Hematopoietic multipotent progenitor cell treated with erythropoietin and hydrocortisone succinate and interleukin-3 and kit ligand, for 17 days (in vitro differentiated cells): Measurements from ENCODE around the gene MRAS.

Experiments
- DNase-seq: peaks from one replicate; pipeline ENCODE4 v3.0.0-alpha.2; 2015; ENCODE audit warnings: low spot score

MRAS gene

DNA sequence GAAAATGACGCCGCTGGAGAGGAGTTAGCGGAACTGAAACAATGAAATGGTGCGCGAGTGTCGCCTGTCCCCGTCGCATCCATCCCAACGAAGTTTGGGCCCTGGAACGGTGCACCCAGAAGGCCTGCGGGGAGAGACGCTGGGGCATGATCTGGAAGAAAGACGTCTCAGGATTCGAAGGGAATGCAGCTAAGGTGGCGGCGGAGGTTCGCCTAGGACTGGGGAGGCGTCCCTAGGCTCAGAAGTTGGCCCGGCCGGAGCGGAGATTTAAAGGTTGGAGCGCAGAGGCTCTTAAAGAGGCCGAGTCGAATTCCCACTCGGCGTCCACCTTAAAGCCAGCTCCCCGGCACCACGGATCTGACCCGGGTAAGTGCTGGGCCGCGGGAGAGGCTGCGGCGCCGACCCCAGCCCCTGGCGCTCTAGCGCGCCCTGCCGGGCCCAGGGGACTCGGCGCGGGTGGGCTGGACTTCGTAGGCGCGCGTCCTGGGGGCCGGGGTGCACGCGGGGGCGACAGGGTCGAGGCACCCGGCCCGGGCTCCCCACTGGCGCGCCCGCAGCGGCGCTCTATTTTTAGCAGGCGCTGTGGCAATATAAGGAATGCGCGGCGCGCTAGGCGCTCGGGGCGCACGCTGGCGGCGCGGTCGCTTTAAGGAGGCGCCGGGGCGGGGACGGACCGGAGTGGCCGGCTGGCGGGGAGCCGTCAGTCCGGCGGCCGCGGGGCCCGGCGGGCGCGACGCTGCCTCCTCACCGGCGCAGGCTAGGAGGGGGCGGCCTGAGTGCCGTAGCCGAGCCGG lies at the start of gene MRAS:
Gene MRAS, plus strand, starts transcription at position 620 of the 794 bp plus-strand sequence. CDS start 24,305 bp downstream, outside the sequence.
- DNase-seq, result no peak

DNA sequence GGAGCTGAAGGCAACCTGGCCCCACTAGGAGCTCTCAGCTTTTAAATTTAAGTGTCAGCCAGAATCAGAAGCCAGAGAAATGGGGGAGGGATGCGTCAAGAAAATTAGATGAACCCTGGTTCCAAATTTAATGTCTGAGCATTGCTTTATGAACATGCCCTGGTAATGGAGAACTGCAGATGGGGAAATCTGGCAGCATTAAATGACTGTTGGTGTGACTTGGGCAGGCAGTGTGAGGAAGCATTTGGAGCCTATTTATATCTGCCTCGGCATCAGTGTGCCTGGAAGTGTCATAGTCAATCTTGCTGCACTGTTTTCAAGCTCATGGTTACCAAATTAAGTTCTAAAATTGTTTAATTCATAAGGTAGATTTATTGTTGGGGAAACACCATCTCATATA lies 47.7 kb upstream of the MRAS start:
- DNase-seq, result no peak

DNA sequence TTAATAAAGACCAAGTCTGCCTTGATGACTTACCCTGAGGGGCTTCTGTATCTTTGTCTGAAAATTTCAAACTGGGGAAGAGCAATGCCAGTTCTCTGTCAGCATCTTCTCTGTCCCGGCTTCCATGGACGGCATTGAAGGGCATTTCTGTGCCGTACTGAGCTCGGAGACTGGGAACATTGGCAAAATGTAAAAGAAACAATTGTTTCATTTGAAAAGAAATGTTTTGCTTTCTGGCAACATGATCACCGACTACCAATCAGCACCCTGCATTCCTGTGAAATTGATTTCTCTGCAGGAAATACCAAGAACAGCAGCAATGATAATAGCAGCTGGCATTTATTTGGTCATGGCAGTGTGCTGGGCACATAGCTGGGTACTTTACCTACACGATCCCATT lies 44.9 kb upstream of the MRAS start:
- DNase-seq, result no peak

DNA sequence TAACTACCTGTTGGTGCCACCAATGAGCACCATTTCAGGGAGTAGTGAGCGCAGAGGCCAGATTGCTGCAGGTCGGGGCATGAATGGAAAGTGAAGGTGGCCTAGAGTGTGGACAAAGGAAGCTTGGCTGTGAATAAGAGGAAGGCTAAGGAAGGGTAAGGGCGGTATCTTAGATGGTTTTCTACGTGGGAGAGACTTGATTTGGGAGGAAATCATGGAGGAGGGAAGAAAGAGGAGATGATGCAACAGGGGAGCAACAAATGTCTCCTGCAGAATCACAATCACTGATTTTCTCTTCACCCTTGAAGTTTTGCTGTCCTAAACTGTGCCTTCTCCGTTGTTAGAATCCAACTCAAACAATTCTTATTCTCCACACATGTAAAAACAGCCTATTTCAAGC lies 40.5 kb upstream of the MRAS start:
- DNase-seq, result no peak

DNA sequence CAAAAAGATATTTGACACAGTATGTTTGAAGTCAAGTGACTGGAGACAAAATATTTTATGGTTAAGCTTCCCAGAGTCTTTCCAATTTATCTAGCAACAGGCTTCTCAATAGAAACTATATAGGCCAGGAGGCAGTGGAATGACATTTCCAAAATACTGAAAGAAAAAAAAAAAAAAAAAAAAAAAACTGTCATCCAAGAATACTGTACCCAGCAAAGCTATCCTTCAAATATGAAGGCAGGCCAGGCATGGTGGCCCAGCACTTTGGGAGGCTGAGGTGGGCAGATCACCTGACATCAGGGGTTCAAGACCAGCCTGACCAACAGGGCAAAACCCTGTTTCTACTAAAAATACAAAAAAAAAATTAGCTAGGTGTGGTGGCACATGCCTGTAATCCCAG lies 39.6 kb upstream of the MRAS start:
- DNase-seq, result no peak

DNA sequence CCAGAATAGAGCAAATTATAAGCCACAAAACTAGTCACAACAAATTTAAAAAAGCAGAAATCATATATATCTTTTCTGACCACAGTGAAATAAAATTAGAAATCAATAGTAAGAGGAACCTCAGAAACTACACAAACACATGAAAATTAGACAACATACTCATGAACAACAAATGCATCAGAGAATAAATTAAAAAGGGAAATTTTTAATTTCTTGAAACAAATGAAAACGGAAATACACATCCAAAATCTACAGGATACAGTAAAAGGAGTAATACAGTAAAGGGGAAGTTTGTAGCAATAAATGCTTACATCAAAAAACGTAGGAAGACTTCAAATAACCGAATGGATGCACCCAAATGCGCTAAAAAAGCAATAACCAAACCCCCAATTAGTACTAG lies 37.9 kb upstream of the MRAS start:
- no peak for DNase-seq

DNA sequence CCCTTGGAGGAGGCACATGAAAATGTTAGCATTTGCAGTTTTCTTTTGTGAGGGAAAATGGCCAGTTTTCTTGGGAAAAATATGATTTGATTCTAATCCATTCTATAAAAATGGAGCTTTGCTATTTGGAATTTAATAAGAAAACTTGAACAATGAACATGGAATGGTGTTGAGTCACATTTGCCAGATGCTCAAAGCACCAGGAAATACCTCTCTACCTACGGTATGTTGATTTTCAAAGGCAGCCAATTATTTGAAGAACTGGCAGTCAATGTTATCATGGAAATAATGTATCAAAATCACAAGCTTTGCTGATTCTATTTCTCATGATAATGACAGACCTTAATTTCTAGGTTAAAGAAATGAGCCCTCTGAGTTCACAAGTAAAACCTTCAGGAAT lies 33.6 kb upstream of the MRAS start:
- no peak for DNase-seq

DNA sequence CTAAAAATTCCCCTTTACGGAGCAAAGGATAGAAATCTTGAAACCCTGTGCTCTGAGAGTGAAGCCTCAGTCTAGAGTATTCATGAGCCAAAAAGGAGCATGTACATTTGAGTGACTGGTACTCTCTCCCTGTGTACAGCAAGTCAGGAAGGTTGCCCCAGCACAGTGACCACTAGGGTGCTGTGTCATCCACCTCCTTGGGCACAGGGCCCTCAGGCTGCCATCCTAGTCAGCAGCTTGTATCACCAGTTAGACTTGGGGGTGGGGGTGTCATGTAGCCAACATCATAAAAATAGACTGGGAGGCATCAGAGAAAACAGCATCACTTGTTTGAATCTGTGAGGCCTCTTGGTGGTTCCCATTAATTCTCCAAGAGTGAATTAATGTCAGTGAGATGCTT lies 30.7 kb upstream of the MRAS start:
- DNase-seq, result no peak

DNA sequence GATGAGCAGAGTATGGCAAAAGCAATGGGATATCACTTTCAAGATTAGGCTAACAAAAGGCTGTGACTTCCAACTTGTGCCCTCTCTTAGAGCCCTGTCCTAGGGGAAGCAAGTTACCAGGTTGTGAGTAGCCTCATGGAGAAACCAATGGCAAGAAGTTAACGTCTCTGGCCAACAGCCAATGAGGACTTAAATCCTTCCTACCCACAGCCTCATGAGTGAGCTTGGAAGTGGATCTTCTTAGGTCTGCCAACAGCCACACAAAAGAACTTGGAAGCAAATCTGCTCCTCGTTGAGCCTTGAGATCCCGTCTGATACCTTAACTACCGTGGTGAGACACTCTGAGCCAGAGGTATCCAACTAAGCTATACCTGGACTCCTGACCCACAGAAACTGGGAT lies 24.4 kb upstream of the MRAS start:
- DNase-seq, result no peak

DNA sequence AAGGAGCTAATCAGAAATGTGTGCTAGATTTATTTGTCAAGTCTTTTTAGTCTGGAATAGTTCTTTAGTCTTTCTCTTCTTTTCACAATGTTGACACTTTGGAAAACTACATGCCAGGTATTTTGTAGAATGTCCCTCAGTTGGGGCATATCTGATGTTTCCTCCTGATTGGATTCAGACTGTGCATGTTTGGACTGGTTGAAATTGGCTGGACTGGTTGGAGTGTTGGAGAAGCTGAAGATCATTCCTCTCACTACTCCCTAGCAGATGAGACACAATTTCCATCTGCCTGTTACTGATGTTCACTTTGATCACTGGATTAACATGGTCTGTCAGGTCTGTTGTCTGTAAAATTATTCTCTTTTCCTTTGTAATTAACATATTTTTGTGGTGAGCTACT lies 22.4 kb upstream of the MRAS start:
- DNase-seq, result no peak

DNA sequence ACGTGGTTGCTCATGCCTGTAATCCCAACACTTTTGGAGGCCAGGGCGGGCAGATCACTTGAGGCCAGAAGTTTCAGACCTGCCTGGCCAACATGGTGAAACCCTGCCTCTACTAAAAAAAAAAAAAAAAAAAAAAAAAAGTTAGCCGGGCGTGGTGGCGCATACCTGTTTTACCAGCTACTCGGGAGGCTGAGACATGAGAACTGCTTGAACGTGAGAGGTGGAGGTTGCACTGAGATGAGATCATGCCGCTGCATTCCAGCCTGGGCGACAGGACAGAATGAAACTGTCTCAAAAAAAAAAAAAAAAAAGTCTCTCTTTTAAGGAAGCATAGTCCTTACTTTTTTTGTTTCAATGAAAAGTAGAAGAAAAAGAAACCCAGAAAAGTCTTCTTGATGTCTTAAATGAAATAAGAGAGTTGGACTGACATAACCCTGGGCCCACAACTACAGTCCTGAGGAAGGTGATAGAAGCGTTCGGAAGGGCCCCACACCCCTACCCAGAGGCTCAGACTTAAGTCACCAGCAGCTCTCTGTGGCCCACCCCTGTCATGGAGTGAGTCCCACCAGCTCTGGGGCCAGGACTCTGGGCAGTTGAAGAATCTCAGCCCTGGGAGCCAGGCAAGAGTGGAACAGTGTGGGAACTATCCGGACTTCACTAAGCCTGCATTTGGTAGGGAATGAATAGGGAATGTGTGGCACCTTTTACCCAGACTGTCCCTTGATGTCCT lies 21.3 kb upstream of the MRAS start:
- DNase-seq, result no peak

DNA sequence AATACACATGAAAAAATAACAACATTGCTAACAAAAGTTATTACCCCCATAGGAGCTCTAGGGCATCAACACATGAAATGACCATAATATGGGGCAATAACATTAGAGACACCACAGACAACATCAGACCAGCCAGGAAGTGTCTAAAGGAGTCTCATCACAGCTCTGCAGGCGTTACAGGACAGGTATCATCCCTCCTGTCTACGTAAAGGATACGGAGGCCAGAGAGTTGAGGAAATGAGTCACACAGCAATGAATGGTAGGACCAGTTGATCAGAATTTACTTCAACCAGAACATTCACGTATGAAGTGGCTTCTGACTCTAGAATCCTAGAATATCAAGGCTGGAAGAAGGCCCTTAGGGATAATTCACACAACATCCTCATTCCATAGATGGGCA lies 20.5 kb upstream of the MRAS start:
- no peak for DNase-seq

DNA sequence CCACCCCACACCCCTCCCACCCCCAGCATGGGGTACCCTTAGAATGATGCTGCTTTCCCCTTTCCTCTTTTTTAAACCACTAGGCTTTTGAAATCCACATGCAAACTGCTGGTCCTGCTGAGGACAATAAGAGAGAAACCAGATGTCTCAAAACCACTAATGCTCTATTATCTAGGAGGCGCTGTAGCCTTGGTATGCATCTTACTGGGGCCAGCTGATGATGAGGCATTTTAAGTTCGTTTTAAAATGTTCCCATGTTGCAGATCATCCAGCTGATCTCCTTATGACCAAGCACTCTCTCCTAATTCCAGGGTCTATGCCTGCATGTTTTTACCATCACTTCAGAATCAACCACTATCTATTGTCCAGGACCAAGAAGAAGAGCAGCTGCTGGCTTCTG lies 20.0 kb upstream of the MRAS start:
- DNase-seq, result no peak

DNA sequence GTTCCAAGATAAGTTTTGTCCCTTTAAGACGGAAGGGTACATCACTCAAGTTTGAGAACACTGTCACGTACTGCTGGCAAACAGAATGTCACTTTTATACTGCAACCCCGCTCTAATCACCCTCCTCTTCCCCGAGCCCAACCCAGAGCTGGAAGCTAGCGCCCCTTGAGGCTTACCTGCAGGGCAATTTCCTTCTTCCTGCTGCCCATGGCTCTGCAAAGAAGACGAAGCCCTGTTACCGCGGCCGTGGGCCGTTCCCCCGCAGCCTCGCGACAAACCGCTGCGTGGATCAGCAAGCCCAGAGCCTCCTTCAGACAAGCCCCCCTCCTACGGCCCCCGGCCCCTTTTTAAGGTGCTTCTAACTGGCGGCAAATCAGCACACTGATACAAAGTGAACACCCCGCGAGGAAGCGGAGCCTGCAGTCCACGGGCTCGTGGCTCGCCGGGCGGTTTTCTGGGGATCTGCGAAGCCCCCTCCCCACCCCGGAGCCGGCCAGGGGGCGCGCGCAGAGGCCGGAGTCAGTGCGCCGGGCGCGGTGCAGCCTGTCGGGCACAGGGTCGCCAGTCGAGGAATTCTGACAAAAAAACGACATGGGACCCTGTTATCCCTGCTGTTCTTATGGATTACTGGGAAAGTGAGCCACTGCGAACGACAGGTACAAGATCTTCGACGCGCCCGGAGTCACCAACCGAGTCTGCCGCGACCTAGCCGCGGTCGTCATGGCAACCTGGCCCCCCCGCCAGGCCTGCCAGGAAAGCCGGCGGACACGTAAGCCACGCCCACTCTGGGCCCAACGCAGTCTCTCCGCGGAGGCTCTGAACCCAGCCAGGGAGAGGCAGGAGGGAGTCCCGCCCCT lies 19.0 kb upstream of the MRAS start, which contains the start of gene NME9:
Gene NME9, minus strand, starts transcription at position 725 of the 857 bp plus-strand sequence. Its CDS starts 516 bp downstream, at position 209.
- peak; percentile 72 for DNase-seq

DNA sequence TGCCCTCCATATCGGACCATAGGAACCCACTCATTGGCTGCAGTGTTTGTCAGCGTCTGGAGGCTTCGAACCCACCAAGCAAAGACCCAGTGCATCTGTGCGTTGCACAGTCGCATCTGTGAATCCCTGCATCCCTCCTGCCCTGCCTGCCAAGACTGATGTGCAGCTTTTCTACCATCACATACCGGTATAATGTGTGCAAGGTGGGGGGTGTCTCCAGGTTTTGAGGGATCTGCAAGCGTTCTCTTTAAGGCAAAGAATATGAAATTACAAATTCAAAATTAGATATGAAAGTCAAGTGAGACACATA lies 18.4 kb upstream of the MRAS start:
- DNase-seq, result no peak

DNA sequence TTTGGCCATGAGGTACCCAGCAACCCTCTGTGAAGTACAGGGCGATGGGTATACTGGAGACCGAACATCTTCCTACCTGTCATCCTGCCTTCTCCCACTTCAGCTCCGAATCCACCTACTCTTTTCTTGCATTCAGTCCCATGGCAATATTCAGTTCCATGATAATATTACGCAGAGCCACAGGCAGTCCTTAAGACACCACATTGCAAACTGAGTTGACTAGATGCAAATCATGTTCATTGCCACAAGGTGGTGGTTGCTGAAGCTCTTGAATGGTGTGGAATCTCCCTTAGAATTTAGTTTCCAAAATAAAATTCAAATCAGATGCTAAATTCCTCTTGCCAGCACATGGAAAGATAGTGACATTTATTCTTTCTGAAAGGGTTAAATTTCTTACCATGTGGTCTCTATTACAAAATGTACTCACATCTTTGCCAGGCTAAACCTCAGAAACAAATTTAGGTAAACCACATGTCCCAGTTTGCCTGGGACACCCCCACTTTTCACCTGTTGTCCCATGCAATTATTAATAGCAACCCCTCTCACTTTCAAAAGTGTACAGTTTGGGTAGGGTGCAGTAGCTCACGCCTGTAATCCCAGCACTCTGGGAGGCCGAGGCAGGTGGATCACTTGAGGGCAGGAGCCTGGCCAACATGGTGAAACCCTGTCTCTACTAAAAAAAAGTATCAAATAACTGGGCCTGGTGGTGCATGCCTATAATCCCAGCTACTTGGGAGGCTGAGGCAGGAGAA lies 17.1 kb upstream of the MRAS start:
- no peak for DNase-seq

DNA sequence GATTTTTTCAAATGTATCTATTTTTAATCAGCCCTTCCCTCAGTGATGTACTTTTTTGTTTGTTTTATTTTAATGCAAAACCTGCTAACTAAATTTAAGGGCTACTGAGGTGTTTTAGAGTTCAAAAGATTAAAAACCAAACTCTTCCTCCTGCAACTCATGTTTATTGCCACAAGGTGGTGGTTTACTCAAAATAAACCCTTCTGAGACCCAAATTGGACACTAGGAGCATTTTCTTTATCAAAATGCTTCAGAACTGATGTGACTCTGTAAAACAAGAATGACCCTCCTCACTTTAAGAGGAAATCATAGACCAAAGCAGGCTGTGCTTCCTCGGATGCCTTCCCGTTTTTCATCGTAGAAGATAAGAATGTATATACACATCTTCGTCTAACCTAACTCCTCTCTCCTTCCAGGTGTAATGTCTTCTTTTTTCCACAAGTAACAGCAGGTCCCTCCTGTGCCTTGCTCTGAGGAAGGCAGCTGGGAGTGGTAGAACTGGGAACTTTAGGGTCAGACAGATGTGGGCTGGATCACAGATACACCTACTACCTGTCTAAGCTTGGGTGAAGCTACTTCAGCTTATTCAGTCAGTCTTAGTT lies 15.8 kb upstream of the MRAS start:
- DNase-seq, result no peak

DNA sequence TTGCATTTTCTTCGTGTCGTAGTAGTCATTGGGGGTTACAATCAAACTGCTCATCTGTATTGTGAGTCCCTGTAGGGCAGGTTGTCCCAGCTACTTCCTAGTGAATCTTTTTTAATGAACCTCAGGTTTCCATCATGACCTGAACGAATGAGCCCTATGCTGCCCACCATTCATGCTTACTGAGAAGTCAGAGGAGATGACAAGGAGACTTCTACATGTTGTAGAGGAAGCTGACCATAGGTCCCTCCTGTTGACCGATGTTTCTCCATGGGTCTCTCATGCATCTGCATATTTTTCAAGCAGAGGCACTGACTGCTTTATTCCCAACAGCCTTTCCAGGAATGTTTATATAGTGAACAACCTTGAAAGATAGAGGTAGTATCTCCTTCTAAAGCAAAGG lies 13.8 kb upstream of the MRAS start:
- DNase-seq, result no peak

DNA sequence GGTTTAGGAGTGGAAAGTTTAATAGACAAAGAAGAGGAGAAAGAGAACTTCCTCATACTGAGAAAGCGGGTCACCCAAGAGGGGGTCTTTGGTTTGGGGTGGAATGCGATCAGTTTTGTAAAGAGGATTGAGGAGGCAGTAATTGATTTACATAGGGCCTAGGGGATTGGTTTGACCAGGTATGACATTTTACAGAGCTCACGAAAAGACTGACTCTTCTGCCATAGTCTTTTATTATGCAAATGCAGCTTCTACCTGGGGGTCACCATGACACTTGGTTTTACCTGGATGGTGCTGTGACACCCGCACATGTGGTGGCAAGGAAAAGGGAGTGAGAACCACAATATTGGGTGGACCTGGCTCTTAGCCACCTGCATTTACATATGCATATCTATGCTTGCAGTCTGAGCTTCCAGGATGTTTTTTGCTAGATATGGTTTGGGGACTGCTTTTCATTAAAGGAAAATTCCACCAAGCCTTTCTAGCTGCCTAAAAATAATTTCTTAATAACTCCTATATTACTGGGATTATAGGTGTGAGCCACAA lies 11.9 kb upstream of the MRAS start:
- no peak for DNase-seq

DNA sequence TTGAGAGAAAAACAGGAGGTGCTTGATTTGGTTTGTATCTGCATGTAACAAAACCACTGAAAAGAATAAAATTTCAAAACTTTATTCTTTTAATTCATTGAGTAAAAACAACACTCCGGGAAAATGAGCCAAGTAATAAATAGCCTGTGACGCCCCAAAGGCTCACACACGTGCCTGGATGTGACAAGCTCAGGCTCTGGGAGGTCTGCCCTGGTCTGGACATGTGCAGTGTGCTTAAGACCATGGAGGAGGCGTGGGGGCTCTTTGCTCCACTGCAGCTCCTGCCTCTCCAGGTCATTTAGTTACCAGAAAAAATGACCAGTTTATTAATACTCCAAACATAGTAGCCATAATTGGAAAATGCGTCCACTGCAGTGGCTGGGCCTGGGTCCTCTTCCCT lies 10.1 kb upstream of the MRAS start:
- DNase-seq, result no peak

DNA sequence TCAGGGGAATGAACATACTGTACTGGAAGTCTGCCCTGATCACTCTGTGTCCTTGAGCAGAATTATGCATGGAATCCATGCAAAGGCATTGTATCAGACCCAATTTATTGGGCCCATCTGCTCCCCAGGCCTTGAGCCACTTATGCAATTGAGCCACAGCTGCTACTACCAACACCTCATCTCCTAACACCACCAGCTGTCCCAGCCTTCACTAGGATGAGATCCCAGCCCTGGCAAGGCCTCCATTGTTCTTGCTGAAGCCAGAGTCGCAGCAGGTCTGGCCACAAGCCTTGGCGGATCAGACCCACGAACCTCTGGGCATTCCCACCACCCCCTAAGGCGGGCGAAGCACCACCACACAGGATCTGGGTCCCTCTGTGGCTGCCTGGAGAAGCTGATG lies 9.6 kb upstream of the MRAS start:
- no peak for DNase-seq
